Osteocyte (in vitro differentiated cells): ENCODE data around the gene NEK4. TPM values are rescaled to one million over a fixed set of nuclear protein-coding genes. Genes with fewer than 3 reads are reported as not detected.

Source experiments
- DNase-seq: peaks from one replicate; pipeline ENCODE4 v3.0.0; 2021; ENCODE audit warnings: mixed read lengths; ENCODE audit not compliant: unreplicated experiment; ENCODE audit errors: extremely low spot score
- H3K27ac Mint-ChIP-seq: one replicate; pipeline ENCODE4 v1.8.0; 2021; ENCODE audit warnings: mild to moderate bottlenecking, mixed read lengths; ENCODE audit not compliant: unreplicated experiment
- H3K27me3 Mint-ChIP-seq: one replicate; pipeline ENCODE4 v1.8.0; 2021; ENCODE audit warnings: mixed read lengths; ENCODE audit not compliant: unreplicated experiment
- H3K36me3 Mint-ChIP-seq: one replicate; pipeline ENCODE4 v1.8.0; 2021; ENCODE audit warnings: mixed read lengths; ENCODE audit not compliant: unreplicated experiment
- H3K4me1 Mint-ChIP-seq: one replicate; pipeline ENCODE4 v1.8.0; 2021; ENCODE audit warnings: mixed read lengths; ENCODE audit not compliant: unreplicated experiment
- H3K4me3 Mint-ChIP-seq: one replicate; pipeline ENCODE4 v1.8.0; 2021; ENCODE audit warnings: mild to moderate bottlenecking, moderate library complexity, mixed read lengths; ENCODE audit not compliant: unreplicated experiment
- H3K9me3 Mint-ChIP-seq: one replicate; pipeline ENCODE4 v1.8.0; 2021; ENCODE audit warnings: mixed read lengths; ENCODE audit not compliant: unreplicated experiment
- total RNA-seq: library from RNA; stranded (reverse); gene quantifications from 2 replicates; pipeline ENCODE4 v1.2.1, GENCODE V29; 2021
- TF ChIP-seq, protein P1 (sequence below): fragments of 200-600 bp; sonication (generic); IDR thresholded peaks from 2 replicates; pipeline ENCODE4 v1.5.0; 2021; ENCODE audit warnings: antibody characterized with exemption, mild to moderate bottlenecking, moderate library complexity

NEK4 gene
- total RNA-seq, 1 donor from 2014 or later, result 23.1 TPM

DNA sequence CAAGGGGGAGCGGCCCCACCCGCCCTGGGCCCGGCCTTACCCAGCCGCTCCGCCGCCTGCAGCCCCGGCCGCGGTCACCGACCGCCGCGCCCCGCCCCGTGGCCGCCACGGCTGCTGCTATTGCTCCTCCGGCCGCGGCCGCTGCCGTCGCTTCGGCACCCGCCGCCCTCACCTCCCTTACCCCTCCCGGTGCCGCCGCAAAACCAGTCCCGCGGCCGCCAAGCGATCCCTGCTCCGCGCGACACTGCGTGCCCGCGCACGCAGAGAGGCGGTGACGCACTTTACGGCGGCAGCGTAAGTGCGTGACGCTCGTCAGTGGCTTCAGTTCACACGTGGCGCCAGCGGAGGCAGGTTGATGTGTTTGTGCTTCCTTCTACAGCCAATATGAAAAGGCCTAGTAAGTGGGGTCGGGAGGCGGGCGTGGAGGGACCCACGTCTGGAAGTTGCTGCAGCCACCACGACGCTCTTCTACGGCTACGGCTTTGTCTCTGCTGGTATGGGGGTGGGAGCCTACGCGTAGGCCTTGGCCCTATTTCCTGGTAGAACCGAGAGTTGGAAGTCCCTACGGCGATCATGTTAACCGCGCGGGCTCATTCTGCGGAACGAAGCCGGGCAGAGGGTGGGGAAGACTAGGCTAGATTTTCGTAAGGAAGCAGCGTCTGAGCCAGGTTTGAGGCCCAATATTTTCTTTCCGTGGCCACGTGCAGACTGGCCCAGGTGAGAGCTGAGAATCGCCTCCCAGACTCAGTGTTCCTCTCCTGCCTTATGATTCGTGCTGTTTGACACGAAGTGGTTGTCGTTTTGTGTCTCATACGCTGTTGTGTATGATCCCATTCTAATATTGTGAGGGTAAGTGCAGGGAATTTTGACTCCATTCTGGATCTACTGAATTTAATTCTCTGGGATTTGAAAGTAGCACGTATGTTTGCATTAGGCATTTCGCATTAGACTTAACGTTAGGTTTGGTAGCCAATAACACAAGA, 84.7 kb downstream of the NEK4 start, which contains the start of the genes GNL3 and PBRM1:
Gene GNL3, plus strand, starts transcription at position 324 of the 983 bp plus-strand sequence. Its CDS starts 61 bp downstream, at position 385.
Gene PBRM1, minus strand, starts transcription at position 205 of the 983 bp plus-strand sequence.
- Mint-ChIP-seq H3K4me3 (peak within 1 kb of the TSS; percentile 95), H3K4me1 (peaks cover 46% of the 10 kb centered on the region), H3K36me3 (peaks cover 26% of the 10 kb centered on the region), H3K27ac (peak within 1 kb of the TSS; percentile 96), H3K27me3 (no peaks in the 10 kb centered on the region), H3K9me3 (no peaks in the 10 kb centered on the region)
- TF ChIP-seq, protein P1, sequence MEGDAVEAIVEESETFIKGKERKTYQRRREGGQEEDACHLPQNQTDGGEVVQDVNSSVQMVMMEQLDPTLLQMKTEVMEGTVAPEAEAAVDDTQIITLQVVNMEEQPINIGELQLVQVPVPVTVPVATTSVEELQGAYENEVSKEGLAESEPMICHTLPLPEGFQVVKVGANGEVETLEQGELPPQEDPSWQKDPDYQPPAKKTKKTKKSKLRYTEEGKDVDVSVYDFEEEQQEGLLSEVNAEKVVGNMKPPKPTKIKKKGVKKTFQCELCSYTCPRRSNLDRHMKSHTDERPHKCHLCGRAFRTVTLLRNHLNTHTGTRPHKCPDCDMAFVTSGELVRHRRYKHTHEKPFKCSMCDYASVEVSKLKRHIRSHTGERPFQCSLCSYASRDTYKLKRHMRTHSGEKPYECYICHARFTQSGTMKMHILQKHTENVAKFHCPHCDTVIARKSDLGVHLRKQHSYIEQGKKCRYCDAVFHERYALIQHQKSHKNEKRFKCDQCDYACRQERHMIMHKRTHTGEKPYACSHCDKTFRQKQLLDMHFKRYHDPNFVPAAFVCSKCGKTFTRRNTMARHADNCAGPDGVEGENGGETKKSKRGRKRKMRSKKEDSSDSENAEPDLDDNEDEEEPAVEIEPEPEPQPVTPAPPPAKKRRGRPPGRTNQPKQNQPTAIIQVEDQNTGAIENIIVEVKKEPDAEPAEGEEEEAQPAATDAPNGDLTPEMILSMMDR, result no peak
- peak; percentile 97 for DNase-seq

DNA sequence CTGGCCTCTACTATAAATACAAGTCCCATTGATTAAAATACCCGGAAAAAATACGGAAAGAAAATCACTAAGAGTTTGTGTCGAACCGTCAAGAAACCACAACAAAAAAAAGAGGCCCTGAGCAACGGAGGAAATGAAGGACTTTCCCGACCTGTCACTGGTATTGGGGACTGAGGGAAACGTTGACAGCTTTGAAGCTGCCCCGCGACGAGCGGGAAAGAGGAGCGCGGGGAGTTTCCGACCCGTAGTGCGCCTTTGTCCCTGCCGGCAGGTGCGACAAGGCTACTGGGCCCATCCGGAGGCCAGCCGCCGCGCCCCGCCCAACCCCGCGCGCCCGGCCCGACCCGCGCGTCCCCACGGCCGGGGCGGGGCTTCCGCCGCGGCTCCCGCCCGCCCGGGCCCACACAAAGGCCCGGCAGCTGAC, 85.4 kb downstream of the NEK4 start:
- H3K27me3 Mint-ChIP-seq, result no peaks in the 10 kb centered on the region
- peak overlapping the region; percentile 94 for H3K27ac Mint-ChIP-seq
- peaks cover 46% of the 10 kb centered on the region for H3K4me1 Mint-ChIP-seq
- peaks cover 22% of the 10 kb centered on the region for H3K36me3 Mint-ChIP-seq
- peak; percentile 91 for DNase-seq
- H3K4me3 Mint-ChIP-seq, result peak overlapping the region; percentile 90
- TF ChIP-seq, protein P1, result no peak
- no peaks in the 10 kb centered on the region for H3K9me3 Mint-ChIP-seq

DNA sequence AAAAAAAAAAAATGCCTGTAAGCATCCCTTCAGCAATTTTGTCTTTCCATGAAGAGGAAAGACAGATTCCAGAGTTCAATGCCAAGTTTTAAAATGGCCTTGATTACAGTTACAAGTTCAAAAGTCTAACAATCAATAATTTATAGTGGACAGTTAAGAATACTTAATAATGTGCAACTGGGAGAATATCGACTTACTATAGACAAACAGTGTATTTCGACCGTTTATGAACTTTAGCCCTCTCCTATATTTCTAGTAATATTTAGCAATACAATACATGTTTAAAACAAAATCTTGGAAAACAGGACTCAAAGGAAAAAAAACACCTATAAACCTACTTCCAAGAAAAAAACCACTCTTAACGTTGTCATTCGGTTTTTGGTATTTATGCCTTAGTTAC, 86.6 kb downstream of the NEK4 start:
- Mint-ChIP-seq H3K36me3 (peaks cover 27% of the 10 kb centered on the region), H3K27ac (peak overlapping the region; percentile 94), H3K27me3 (no peaks in the 10 kb centered on the region), H3K4me1 (peaks cover 51% of the 10 kb centered on the region), H3K9me3 (no peaks in the 10 kb centered on the region), H3K4me3 (peak overlapping the region; percentile 90)
- DNase-seq, result no peak
- TF ChIP-seq, protein P1, result no peak

DNA sequence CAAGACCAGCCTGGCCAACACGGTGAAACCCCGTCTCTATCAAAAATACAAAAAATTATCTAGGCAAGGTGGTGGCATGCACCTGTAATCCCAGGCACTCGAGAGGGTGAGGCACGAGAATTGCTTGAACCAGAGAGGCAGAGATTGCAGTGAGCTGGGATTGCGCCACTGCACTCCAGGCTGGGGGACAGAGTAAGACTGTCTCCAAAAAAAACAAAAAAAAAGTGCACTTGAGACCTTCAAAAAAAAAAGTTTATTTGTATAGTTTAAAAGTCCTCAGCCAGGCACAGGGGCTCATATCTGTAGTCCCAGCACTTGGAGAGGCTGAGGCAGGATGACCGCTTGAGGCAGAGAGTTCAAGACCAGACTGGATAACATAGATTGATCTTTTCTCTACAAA, 87.1 kb downstream of the NEK4 start:
- no peaks in the 10 kb centered on the region for H3K27me3 Mint-ChIP-seq
- H3K9me3 Mint-ChIP-seq, result no peaks in the 10 kb centered on the region
- TF ChIP-seq, protein P1, result no peak
- H3K27ac Mint-ChIP-seq, result peak overlapping the region; percentile 94
- peak overlapping the region; percentile 59 for H3K4me3 Mint-ChIP-seq
- H3K36me3 Mint-ChIP-seq, result peaks cover 28% of the 10 kb centered on the region
- peaks cover 56% of the 10 kb centered on the region for H3K4me1 Mint-ChIP-seq
- no peak for DNase-seq

GRCh38 chr3:52682016-52682415, 88.7 kb downstream of the NEK4 start:
- TF ChIP-seq, protein P1, result peak; percentile 23
- H3K27ac Mint-ChIP-seq, result peak overlapping the region; percentile 85
- no peaks in the 10 kb centered on the region for H3K27me3 Mint-ChIP-seq
- H3K36me3 Mint-ChIP-seq, result peaks cover 29% of the 10 kb centered on the region
- no peak for DNase-seq
- peak overlapping the region; percentile 10 for H3K4me3 Mint-ChIP-seq
- peaks cover 52% of the 10 kb centered on the region for H3K4me1 Mint-ChIP-seq
- no peaks in the 10 kb centered on the region for H3K9me3 Mint-ChIP-seq
